HG02970 (cell line): ENCODE measurements around the gene CDKN2B.
"Not testable (repeated sequence)": the region's sequence is repeated elsewhere in the genome, so short reads cannot be mapped to it uniquely, and the experiment has no call there.

Experiments
- ATAC-seq: cut with Tn5 transposase; IDR thresholded peaks from one replicate; pipeline ENCODE4 v1.9.1; 2021; ENCODE audit warnings: mild to moderate bottlenecking, moderate library complexity, moderate number of reproducible peaks; ENCODE audit not compliant: unreplicated experiment, low FRiP score

The CDKN2B gene

GRCh38 chr9:22008717-22009505, at the start of gene CDKN2B:
Gene CDKN2B (minus strand): TSS chr9:22009305. CDS start chr9:22008953, 352 bp downstream.
- peak; percentile 89 for ATAC-seq

- ATAC-seq: not testable (repeated sequence)
Measured at GRCh38 chr9:22057972-22058371, 48.9 kb upstream of the CDKN2B start.

DNA sequence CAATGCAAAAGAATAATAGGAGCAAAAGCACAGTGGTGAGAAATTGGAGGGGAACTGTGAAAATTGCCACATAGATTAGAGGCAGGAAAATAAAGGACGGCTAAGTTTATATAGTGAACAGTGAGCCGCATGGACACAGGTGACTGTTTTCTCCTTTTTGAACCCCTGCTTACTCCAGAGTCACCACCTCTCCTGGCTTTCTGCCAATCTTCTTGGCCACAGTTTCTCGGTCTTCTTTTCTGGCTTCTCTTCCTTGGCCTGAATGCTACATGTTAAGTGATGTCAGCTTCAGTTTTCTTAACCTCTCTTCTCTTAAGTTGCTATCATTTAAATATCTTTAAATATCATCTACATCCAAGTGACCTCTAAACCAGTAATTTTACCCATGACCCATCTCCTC, 47.3 kb upstream of the CDKN2B start:
- no peak for ATAC-seq

DNA sequence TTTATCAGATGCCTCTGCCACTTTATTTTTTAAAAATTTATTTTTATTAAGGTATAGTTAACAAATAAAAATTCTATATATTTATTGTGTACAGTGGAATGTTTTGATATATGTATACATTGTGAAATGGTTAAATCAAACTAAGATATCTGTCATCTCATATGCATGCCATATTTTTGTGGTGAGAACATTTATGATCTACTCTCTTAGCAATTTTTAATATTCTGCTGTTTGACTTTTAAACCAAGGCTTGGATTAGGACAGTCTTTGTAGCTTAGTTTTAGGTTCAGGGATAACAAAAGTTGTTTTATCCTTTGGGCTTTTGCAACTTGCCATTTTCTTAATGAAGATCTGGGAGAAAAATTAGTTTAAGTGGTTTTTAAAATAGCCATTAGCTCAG, 46.0 kb upstream of the CDKN2B start:
- ATAC-seq: no peak

DNA sequence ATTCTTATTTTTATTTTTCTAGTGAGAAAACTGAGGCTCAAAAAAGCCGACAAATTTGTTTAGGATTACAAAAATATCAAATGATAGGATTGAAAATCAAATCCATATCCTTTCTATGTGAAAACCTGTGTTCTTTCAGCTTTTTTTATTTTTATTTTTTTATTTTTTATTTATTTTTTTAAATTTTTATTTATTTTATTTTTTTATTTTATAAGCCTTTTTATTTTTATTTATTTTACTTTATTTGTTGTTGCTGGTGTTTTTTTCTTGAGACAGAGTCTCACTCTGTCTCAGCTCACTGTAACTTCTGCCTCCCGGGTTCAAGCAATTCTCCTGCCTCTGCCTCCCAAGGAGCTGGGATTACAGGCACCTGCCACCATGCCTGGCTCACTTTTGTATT, 45.4 kb upstream of the CDKN2B start:
- ATAC-seq: no peak

DNA sequence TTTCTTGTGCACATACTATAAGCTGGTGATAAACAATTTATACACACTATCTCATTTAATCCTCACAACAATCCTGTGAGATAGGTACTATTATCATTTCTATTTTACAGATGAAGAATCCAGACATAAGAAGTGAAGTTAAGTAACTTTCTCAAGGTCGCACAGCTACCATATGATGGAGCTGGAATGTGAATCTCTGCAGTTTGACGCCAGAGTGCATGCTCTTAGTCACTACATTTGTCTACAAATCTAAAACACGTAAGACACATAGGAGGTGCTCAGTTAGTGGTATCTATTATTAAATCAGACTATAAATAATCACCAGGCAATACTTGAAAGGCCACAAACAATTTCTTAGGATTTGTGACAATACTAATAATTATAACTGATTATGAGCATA, 45.0 kb upstream of the CDKN2B start:
- no peak for ATAC-seq

DNA sequence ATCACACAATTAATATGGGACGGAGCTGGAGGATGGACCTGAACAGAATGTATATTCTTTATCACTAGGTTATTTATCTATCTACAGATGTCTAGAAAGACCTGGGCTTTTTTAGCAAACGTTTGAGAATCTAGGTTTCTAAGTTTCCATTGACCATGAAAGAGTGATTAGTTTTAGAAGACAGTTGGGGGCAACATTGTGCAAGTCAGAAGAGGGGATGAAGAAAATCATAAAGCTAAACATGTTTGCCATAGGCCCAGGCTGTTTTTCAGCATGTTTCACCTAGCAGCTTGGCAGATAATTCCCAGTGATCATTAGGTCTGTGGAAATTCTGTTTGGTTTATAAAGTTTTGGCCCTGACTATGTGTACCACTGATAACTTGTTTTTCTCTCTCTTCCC, 44.1 kb upstream of the CDKN2B start:
- ATAC-seq: no peak

GRCh38 chr9:22052376-22052945, 43.4 kb upstream of the CDKN2B start:
- ATAC-seq: no peak

DNA sequence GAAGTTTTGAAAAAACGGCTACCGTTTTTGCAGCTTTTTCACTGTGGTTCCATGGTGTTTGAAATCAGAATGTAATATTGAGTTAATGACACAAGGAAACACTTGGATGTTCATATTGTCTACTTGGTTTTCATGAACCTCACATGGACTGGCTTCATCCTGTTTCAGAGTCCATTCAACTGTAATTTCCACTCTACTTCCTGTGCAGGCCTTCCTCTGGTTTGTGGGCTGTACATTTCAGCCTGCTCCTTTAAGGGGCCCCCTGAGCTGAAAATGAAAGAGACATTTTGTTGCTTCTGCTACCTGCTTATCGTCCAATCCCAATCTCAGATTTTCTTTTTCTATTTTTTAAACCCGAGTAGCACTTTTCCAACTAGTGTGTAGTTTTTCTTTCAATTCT, 41.8 kb upstream of the CDKN2B start:
- no peak for ATAC-seq

DNA sequence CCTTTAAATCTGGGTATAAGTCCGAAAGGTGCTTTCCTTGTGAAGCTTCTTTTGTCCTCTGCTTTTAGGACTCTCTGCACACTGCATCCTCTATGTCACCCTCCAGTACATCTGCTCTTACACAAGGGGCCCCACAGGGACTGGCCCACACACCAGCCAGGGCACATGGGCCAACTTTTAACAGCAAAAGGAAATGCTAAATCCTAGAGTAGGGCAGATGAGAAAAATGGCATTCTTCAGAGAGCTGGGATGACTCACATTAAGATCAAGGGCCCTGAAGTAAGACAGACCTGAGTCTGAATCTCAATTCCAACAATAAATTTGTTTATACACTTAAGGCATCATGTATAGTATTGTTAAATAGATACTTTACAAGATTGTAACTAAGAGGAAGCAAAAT, 40.3 kb upstream of the CDKN2B start:
- ATAC-seq: no peak

DNA sequence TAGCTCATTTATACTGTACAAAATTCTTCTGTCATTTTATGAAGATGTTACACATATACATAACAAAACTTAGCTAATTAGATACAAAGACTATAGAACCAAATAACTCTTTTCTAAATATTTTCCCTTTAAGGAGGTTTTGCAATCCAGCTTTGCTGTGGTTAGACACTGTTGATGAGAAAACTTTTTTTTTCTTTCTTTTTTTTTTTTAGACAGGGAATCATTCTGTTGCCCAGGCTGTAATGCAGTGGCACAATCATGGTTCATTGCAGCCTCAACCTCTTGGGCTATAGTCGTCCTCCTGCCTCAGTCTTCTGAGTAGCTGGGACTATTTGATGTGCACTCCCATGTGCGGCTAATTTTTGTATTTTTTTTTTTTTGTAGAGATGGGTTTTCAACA, 38.5 kb upstream of the CDKN2B start:
- no peak for ATAC-seq

DNA sequence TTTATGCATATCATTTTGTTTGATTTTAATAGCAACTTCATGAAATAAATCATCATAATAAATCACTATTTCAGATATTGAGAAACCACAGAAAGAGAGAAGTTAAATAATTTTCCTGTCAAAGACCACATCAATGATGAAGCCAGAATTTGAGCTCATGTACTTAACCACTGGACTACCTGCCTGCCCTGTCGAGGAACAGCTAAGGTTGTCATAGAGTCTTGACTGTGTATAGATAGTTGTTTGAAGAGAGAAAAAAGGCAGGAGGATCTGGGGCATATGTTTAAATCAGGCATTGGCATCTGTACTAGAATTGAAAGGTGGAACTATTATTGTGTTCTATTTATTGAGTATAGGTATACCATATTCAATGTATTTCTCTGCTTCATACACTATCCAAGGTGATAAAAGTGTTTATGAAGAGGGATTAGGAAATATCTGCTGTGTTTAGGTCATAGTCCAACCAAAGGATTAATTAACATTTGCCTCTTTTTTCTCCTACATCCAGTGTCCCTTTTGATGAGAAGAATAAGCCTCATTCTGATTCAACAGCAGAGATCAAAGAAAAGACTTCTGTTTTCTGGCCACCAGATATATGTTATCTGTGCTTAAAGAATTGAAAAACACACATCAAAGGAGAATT, 37.3 kb upstream of the CDKN2B start:
- no peak for ATAC-seq

GRCh38 chr9:22045423-22045822, 36.3 kb upstream of the CDKN2B start:
- no peak for ATAC-seq

DNA sequence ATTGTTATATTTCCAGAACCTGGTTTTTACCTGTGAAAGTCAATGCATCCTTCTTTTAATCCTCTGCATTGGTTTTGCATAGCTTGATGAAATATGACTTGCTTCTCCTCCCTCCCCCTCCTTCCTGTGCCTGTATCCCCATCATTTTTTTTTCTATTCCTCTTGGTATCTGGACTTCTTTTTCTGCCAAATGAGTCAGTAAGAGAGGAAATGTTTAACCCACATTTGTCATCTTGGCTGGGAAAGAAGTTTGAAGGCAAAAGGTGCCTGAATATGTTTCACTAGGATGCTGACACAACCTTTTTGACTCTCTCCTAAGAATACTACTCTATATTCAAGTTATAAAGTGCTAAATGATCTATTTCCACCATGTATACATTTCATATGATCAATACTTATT, 35.5 kb upstream of the CDKN2B start:
- no peak for ATAC-seq

- ATAC-seq: no peak
Measured at GRCh38 chr9:22043928-22044327, 34.8 kb upstream of the CDKN2B start.

- ATAC-seq: no peak
Measured at GRCh38 chr9:22041775-22042174, 32.7 kb upstream of the CDKN2B start.

DNA sequence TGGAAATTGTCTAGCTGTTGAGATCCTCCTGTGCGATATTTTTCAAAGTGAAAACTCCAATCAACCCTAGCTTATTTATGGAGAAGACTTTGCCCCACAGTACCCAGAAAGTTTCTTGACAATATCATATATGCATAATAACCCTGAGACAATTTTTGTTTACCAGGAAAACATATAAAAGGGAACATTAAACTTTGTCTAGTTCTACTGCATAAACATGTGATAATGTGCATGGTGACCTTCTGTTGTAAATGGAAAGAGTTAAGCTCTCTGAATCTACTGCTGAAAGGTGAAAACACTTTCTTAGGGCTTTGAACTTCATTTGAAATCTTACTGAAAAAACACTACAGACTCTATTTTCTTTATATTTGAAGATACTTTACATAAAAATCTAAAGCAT, 32.2 kb upstream of the CDKN2B start:
- no peak for ATAC-seq

GRCh38 chr9:22040760-22041159, 31.7 kb upstream of the CDKN2B start:
- ATAC-seq: no peak

- ATAC-seq: no peak
Measured at GRCh38 chr9:22039258-22039657, 30.2 kb upstream of the CDKN2B start.

DNA sequence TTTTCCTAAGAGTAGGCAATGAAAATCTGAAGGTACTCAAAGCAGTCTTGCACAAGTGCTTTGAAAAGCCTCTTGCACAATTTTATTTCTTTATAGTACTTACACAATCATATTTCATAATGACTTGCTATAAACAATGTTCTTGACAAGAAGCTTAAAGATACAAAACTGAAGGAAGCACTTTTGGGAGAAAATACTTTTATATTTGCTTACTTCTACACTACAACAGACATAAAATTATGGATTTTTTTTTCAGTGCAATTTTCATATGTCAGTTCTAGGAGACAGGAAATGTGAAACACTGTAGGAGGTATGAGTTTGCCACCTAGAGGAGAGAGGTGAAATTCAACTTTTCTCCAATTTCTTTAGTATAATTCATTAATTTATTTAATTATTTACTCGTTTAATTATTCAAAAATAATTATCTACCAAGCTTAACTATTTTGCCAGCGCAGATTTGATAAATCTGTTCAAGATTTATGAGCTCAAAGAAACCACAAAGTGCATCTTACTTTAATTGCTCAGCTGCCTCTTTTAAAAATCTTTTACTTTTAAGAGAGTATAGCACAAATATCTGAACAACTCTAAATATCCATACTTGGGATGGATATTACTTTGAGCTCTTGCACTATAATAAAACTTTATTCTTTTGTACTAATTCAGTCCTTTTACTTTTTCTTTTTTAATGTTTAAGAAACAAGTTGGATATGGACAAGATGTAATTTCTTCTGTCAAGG, 29.0 kb upstream of the CDKN2B start:
- ATAC-seq: no peak
